Lower leg skin (tissue), 4 donors: ENCODE data around the gene NFKB2. TPM values are rescaled to one million over a fixed set of nuclear protein-coding genes. Genes with fewer than 3 reads are reported as not detected.

Experiments
- DNase-seq, 2 donors: peaks; one replicate each; pipeline ENCODE4 v3.0.0-alpha.2; 2019; ENCODE audit warnings: low spot score in 2 of 2
- H3K4me3 ChIP-seq: fragments of 200-600 bp; sonication (generic); 2 replicates; pipeline ENCODE4 v1.5.1; 2017; ENCODE audit warnings: mild to moderate bottlenecking, low read depth; ENCODE audit not compliant: poor library complexity, severe bottlenecking
- POLR2A ChIP-seq, 2 donors: fragments of 450-650 bp; IDR thresholded peaks; one replicate each; pipeline ENCODE4 v1.6.1; 2016 to 2017; ENCODE audit warnings: antibody characterized with exemption in 2 of 2, mild to moderate bottlenecking in 1 of 2, moderate library complexity in 1 of 2
- WGBS, 2 donors: methylation state at CpG; one replicate each; pipeline ENCODE4 v1.1.5; 2018; 5-methylcytosine and 5-hydroxymethylcytosine counted together
- intact Hi-C: fragments of 100-400 bp; cut with DNase I; formaldehyde crosslinking; loops from one replicate; pipeline ENCODE4 v1.15.0; 2023; ENCODE audit warnings: low total_unique reads
- total RNA-seq, 4 donors: library from RNA; depleted of rRNA; stranded (reverse); fragments of >200 nt; gene quantifications; one replicate each; pipeline ENCODE4 v1.1.0, GENCODE V29; 2016
- TF ChIP-seq, protein P1 (sequence below), 3 donors: fragments of 450-650 bp; IDR thresholded peaks; one replicate each; pipeline ENCODE4 v1.5.1; 2016; ENCODE audit warnings: antibody characterized with exemption in 3 of 3, mild to moderate bottlenecking in 3 of 3, moderate library complexity in 2 of 3

NFKB2 gene
- total RNA-seq, 4 donors from 2014 or later = 19.4 to 36.1 (median 20.1) TPM

DNA sequence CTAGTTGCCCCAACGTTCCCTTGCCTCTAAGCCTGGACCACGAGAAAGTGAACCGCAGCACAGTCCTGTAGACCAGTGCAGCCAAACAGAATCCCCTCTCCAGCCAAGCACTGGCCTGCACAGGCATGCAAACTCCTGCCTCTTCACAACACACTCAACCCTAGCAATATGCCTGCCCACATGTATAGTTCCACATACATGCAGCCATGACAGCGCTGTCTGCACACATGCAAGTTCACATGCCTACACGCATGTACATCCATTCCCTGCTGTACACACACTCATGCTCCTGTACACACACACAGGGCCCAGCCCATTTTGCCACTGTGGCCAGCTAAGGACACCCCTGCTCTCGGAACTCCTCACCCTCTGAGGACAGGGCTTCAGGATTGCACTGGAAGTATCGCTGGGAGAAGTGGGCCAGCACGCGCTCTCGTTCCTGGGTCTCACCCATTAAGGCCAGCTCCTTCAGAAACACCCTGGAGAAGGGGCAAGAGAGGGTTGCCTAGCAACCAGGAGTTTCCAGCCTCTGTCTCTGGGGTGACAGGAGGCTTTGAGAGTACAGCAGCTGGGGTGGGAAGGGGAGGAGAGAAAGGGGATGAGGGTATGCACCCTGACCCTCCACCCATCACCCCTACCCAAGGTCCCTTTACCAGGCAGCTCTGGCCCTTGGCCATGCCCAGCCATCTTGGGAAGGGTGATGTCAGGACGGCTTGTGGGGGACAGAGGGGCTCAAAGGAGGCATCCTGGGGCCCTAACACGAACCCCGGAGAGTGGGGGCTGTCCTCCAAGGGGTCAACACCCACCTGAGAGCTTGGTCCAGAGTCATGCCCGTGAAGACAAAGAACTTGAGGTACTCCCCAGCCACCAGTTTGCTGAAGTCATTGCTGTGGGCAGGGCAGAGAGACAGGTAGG, 16.1 kb downstream of the NFKB2 start:
- no peak for DNase-seq
- TF ChIP-seq POLR2A (IDR thresholded peaks at IDR 0.05) = no peak
- TF ChIP-seq, protein P1, sequence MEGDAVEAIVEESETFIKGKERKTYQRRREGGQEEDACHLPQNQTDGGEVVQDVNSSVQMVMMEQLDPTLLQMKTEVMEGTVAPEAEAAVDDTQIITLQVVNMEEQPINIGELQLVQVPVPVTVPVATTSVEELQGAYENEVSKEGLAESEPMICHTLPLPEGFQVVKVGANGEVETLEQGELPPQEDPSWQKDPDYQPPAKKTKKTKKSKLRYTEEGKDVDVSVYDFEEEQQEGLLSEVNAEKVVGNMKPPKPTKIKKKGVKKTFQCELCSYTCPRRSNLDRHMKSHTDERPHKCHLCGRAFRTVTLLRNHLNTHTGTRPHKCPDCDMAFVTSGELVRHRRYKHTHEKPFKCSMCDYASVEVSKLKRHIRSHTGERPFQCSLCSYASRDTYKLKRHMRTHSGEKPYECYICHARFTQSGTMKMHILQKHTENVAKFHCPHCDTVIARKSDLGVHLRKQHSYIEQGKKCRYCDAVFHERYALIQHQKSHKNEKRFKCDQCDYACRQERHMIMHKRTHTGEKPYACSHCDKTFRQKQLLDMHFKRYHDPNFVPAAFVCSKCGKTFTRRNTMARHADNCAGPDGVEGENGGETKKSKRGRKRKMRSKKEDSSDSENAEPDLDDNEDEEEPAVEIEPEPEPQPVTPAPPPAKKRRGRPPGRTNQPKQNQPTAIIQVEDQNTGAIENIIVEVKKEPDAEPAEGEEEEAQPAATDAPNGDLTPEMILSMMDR (IDR thresholded peaks at IDR 0.05) = no peak
- 81 to 85% methylated on average over 14 of the region's 14 CpGs for WGBS, 2 donors
- intact Hi-C loops = no loop called here
- H3K4me3 ChIP-seq = no peak overlapping the region

DNA sequence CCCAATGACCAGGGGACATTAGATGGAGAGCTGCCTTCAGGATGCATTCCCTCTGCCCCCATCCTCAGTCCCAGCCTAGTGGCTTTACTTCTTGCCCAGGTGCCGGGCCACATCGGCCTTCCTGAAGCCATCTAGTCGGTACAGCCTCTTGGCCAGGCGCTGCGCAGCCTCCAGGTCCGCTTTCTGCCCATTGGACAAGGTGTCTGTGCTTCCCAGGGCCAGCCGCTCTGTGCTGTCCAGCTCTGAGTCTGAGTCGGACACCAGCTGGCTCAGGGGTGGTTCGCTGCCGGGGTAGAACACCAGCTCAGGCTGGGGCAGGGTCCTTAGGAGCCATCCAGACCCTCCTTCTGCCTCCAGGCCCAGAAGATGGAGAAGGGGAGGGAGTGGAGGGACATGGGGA, 16.8 kb downstream of the NFKB2 start:
- H3K4me3 ChIP-seq = no peak overlapping the region
- 87% methylated on average over 9 to 10 of the region's 10 CpGs for WGBS, 2 donors
- no peak for DNase-seq
- intact Hi-C loops = no loop called here
- TF ChIP-seq, protein P1 (IDR thresholded peaks at IDR 0.05) = no peak
- TF ChIP-seq POLR2A (IDR thresholded peaks at IDR 0.05) = no peak

DNA sequence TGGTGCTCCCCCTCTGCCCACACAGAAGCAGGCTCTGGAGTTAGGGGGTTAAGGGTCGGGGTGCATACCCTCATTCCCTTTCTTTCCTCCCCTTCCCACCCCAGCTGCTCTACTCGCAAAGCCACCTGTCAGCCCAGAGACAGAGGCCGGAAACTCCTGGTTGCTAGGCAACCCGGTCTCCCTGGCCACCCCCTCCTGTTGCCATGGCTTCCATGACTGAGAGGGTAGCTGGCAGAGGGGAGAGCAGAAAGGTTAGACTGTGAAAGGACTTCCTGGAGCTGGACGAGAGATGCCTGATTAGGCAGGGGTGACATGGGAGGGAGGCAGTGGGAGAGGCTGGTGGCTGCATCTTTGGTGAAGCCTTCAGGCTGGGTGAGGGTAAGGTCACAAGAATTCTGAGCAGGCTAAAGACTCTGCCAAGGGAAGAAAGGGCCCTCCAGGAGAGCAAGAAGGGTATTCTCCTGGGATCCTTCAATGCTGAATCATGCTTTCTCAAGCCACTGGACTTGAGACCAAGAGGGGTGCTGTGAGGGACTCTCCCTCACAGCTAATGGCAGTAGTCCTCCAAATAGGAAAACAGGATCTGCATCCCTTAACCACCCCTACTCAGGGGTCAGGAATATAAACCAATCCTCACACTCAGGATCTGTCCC, 17.7 kb downstream of the NFKB2 start:
- 9 to 35% methylated on average over 5 of the region's 5 CpGs for whole genome bisulfite sequencing, 2 donors
- TF ChIP-seq, protein P1 (IDR thresholded peaks at IDR 0.05) = no peak
- no peak for TF ChIP-seq POLR2A (IDR thresholded peaks at IDR 0.05)
- H3K4me3 ChIP-seq = no peak overlapping the region
- intact Hi-C loops = no loop called here
- DNase-seq = no peak

DNA sequence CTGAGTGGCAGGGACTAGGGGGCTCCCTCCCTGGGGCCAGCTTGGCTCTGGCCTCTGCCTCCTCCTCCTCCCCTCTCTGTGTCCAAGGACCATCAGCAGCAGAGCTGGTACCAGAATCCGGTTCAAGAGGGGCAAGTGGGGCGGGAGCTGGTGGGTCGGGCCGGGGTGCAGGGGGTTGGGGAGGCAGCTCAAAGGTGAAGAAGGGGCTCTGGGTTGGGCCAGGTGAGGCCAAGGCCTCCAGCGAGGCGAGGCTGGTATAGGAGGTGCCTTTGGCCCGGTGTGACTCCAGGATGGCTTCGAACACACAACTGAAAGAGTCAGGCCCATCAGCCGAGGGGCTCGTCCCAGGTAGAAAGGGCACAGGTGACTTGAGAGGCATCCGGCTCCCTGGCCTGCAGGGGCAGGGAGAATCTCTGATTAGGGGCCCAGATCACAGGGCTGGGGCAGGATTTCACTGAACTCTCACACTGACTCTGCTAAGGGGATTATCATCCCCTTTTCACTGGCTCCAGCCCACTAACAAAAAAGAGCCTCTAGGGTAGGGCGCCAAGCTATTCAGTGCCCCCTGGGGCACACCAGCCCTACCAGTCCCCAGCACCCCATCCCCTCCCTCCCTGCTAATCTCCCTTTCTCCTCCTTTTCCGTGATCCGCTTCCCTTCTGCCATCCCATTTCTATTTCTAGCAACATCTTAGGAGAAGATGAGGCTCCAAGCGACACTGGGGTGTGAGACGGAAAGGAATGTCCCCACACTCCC, 18.5 kb downstream of the NFKB2 start:
- 71 to 80% methylated on average over 16 of the region's 16 CpGs for WGBS, 2 donors
- DNase-seq = no peak
- no peak overlapping the region for H3K4me3 ChIP-seq
- intact Hi-C loops = no loop called here
- TF ChIP-seq POLR2A (IDR thresholded peaks at IDR 0.05) = no peak
- TF ChIP-seq, protein P1 (IDR thresholded peaks at IDR 0.05) = no peak

DNA sequence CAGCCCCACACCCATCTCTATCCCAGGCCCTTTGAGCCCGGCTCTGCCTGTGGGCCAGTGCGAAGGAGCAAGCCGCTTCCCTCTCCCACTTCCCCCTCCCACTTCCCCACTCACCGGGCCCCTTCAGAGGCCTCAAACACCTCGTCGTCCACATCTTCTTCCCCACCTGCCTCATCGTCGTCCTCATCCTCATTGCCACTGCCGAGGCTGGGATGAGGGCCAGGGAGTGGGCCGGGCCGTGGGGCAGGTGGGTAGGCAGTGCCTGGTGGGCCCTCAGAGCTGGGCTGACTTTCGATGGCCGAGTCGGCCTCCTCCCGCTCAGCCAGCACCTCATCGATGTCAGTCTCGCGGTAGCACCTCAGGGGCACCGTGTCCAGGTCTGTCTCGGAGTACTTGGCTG, 19.2 kb downstream of the NFKB2 start:
- no peak overlapping the region for H3K4me3 ChIP-seq
- TF ChIP-seq POLR2A (IDR thresholded peaks at IDR 0.05) = no peak
- TF ChIP-seq, protein P1 (IDR thresholded peaks at IDR 0.05) = no peak
- 45 to 49% methylated on average over 14 to 20 of the region's 20 CpGs for WGBS, 2 donors
- DNase-seq = no peak
- intact Hi-C loops = no loop called here
